H54 (cell line): Measurements from ENCODE around the gene OGFOD2.

ENCODE experiments used
- DNase-seq: peaks from one replicate; pipeline ENCODE4 v3.0.0; 2011; ENCODE audit warnings: low spot score, mixed read lengths; ENCODE audit not compliant: insufficient read length
- FAIRE-seq: peaks from 3 replicates; lab custom pipeline; 2011; peaks lifted over from hg19 to GRCh38; lab: Jason Lieb, UNC
- POLR2A ChIP-seq: IDR thresholded peaks from 2 replicates; pipeline ENCODE4 v1.6.1; 2011; ENCODE audit warnings: low read depth, mild to moderate bottlenecking, low read length

OGFOD2 gene

DNA sequence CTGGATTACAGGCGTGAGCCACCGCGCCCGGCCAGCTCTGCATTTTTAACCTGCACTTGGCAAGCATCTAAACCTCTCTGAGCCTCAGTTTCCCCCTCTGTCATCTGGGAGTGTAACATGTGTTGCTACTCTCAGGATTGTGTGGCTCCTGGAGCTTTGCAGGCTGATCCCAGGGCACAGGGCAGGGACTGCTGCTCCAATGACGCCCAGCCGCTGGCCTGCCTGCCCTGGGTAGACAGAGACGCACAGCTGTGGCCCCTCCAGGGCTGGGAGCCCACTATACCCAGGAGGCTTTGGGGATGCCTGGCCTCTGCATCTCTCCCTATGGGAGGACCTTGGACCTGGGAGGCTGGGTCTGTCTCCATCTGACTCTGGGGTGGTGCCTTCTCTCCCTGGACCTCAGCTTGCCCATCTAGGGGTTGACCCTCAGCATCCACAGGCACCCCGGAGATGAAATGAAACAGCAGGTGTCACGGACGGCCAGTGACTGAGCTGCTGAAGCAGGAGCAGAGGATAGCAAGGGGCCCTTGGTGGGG is 19.2 kb downstream of the OGFOD2 start:
- FAIRE-seq (no peak), DNase-seq (no peak)
- TF ChIP-seq POLR2A = no peak

- no peak for DNase-seq
- no peak for FAIRE-seq
- TF ChIP-seq POLR2A = no peak
These were observed 19.9 kb downstream of the OGFOD2 start for GRCh38 chr12:122994781-122995502.

DNA sequence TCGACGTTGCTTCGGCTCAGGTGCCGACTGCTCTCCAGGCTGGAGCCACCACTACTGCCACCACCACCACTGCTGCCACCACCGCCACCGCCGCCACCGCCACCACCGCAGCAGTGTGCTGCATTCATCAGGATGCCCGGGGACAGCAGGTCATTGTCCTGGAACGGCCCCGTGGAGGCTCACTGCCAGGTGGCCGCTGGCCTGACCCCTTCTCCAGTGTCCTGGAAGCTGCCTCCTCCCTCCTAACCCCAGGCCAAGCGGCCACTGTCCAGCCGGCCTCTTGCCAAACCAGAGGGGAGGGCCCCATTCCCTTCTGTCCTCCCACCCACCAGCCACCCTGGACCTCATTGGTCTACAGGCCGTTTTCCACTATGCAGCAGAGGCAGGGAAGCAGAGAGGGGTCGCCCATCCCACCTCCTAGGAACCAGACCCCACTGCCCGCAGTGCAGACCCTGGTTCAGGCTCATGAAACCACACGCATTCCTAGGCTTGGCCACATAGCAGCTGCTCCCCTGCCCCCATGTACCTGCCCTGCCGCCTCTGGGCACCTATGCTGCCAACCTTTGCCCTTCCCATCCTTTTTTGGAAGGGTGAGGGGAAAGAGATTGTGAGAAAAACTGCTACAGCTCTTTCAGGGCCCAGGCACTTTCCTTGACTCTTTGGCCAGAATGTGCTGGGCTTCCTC is 20.6 kb downstream of the OGFOD2 start:
- no peak for TF ChIP-seq POLR2A
- DNase-seq = no peak
- FAIRE-seq = no peak

- no peak for FAIRE-seq
- no peak for DNase-seq
- TF ChIP-seq POLR2A = no peak
These were observed 21.2 kb downstream of the OGFOD2 start for GRCh38 chr12:122996188-122996601.

- FAIRE-seq (no peak), DNase-seq (no peak)
- no peak for TF ChIP-seq POLR2A
These were observed 21.7 kb downstream of the OGFOD2 start for GRCh38 chr12:122996621-122997342.

DNA sequence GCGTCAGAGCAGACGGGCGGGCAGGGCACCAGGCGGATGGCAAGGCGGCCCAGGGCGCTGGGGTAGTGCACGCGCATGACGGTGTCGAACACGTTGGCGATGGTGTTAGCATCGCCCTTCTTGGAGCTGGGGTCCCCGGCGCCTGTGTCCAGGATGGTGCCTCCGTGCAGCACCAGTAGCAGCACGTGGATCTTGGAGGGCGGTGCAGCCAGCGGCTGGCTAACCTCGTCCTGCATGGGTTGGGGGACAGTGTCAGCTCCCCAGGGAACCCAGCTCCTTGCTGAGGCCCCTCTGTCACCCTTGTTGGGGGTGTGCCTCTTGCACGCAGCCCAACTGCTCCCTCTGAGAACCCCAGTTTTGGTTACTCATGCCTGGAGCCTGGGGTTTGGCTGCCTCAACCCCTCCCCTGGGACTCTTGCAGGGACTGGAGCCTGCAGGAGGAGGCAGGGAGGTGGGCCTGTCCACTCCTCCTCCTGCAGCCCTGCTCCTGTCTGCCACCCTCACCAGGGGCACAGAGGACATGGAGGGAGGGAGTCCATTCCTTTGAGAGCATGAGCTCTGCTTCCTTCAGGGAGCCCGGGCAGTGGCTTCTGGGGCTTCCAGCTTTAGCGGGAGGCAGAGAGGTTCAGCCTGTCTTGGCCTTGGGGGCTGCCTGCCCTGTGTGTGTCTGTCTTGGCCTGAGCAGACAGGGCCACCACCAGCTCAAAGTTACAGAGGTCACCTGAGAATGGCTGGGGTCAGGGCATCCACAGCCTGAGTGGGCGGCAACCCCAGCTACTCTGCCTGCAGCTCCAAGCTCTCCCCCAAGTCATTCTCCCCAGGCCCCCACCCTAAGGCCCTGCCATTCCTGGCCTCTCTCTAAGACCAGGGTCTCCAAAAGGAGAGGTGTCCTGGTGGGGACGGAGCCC is 22.6 kb downstream of the OGFOD2 start:
- no peak for TF ChIP-seq POLR2A
- DNase-seq (no peak), FAIRE-seq (no peak)

DNA sequence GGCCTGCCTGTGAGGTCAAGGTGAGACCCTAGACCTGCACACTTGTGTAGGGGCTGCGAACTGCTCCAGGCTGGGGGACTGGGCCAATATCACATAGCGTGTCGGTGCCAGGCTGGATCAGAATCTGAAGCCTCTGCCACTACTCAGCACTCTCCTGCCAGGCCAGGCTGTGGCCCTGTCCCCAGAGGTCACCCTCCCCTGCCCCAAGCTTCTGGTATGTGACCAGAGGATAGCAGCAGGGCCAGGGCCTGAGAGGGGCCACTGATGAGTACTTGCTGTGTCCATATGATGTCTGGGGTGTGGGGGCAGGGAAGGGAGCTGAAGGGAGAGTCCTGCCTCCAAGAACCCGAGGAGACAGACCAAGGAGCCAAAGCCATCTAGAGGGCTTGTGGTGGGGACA is 23.3 kb downstream of the OGFOD2 start:
- FAIRE-seq = no peak
- DNase-seq = no peak
- TF ChIP-seq POLR2A = no peak

- TF ChIP-seq POLR2A = no peak
- FAIRE-seq = no peak
- no peak for DNase-seq
These were observed 24.3 kb downstream of the OGFOD2 start for GRCh38 chr12:122999196-122999946.

DNA sequence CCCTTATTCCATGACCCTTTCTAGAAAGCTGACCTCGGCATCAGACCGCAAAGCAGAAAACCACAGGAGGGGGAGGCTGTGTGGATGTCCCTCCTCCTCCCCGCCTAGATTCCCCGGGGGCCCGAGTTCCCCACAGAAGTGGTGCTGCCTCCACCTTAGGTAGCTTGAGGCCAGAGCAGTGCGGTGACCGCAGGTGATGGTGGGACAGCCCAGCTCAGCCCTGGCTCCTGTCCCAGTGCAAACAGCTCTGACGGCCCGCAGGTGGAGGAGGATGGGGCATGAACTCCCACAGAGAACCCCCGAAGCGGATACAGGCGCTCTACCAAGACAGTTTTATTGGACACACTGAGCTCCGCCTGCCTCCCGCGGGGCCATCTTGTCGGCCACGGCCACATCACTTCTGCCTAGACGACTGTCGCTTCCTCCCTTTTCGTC is 25.0 kb downstream of the OGFOD2 start:
- TF ChIP-seq POLR2A = no peak
- DNase-seq = no peak
- FAIRE-seq = no peak

DNA sequence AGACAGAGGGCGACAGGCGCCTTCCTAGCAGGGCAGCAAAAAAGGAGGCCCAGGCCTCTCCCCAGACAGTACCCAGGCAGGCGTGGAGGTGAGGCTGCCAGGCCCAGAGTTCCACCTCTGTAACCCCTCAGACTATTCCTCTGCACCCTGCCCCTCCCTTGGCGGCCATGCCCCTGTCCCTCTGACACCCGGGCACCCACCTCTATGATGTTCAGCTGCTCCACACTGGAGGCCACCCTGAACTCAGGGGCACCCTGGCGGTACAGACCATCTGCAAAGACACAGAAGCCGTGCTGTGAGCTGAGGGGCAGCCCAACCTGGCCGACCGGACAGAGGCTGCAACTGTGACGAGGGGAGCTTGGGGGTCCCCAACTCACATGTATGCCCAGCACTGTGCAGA is 25.5 kb downstream of the OGFOD2 start:
- TF ChIP-seq POLR2A = no peak
- DNase-seq (no peak), FAIRE-seq (no peak)

- FAIRE-seq = no peak
These were observed 26.4 kb downstream of the OGFOD2 start for GRCh38 chr12:123001464-123001863.

DNA sequence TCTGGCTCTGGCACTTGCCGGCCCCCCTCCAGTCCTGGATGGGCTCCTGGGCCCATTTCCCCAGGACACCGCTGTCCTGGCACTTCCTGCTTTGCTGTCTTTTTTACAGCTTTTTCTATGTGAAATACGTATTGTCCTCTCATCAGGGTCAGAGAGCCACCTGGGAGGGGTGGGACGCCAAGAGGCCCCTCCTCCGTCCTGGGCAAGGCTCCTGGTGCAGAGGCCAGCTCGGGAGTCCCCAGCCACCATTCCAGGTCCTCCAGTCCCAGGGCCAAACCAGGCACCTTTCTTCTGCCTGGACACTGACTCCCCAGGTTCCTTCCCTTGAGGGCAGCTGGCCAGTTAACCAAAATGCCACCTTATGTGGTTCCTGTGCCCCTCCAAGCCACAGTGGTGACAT is 28.2 kb downstream of the OGFOD2 start:
- TF ChIP-seq POLR2A = no peak
- no peak for DNase-seq
- FAIRE-seq = no peak

More at GRCh38 chr12:123001464-123001863, 26.4 kb downstream of the OGFOD2 start:
- no peak for DNase-seq
- no peak for TF ChIP-seq POLR2A
